ENCODE measurements around the gene KHNYN.

DNA sequence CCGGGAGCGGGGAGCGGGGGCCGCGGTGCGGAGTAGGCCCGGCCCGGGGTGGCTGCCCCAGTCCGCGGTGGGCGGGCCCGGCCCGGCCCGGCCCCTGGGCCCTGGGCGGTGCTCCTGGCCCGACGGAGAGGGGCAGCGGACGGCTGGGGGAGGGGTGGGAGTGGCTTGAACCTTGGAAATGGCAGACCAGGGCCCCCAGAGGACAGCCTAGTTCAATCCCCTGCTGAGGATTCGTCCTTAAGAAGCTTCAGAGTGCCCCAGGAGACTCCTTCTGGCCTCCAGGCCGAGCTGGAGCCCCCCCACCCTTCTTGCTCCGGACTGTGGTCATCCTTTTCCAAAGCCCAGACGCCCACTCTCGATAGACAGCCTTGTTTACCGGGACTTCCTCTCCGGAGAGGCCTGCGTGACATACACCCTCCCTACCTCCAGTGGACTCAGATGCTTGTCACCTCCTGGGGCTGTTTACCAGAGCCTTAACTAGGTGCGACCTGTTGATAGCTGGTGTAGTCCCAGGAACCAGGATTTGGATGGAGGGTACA, 458 bp downstream of the KHNYN start:
- TF ChIP-seq, protein P1, sequence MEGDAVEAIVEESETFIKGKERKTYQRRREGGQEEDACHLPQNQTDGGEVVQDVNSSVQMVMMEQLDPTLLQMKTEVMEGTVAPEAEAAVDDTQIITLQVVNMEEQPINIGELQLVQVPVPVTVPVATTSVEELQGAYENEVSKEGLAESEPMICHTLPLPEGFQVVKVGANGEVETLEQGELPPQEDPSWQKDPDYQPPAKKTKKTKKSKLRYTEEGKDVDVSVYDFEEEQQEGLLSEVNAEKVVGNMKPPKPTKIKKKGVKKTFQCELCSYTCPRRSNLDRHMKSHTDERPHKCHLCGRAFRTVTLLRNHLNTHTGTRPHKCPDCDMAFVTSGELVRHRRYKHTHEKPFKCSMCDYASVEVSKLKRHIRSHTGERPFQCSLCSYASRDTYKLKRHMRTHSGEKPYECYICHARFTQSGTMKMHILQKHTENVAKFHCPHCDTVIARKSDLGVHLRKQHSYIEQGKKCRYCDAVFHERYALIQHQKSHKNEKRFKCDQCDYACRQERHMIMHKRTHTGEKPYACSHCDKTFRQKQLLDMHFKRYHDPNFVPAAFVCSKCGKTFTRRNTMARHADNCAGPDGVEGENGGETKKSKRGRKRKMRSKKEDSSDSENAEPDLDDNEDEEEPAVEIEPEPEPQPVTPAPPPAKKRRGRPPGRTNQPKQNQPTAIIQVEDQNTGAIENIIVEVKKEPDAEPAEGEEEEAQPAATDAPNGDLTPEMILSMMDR (IDR thresholded peaks at IDR 0.05; ENCODE audit: control extremely low read depth in 1 of 3, insufficient read depth in 1 of 3, low read depth in 1 of 3, low read length in 3 of 3), result no peak
- no peak for TF ChIP-seq CREB1 (IDR thresholded peaks at IDR 0.05)
